HEK293 (cell line): ENCODE results near the gene ZBTB17.
A peak's percentile ranks its signal among the peaks of the same experiment; 100 is the strongest.

Source experiments
- CTCF ChIA-PET: fragments of 350-600 bp; formaldehyde crosslinking; extraction: SDS; loops from one replicate; lab custom pipeline; 2021; ENCODE audit warnings: antibody characterized with exemption; lab: Yijun Ruan, JAX
- POLR2A ChIA-PET: fragments of 300-600 bp; formaldehyde crosslinking; extraction: SDS; loops from one replicate; lab custom pipeline; 2020; ENCODE audit warnings: antibody characterized with exemption, inconsistent platforms; lab: Yijun Ruan, JAX
- H3K27ac ChIP-seq: fragments of 200-500 bp; sonication (Bioruptor generic); 2 replicates; pipeline ENCODE4 v1.5.1; 2014; ENCODE audit warnings: low read depth, low read length, control low read depth, inconsistent platforms; ENCODE audit errors: extremely low read depth
- H3K36me3 ChIP-seq, 2 experiments: fragments of 200-500 bp in 1 of 2; sonication (Bioruptor generic) in 1 of 2; 1 replicate in 1 of 2; 2 replicates in 1 of 2; pipeline ENCODE4 v1.5.1; 2014 to 2017; ENCODE audit warnings: inconsistent platforms in 2 of 2, low read length in 2 of 2; ENCODE audit not compliant: control insufficient read depth in 2 of 2, insufficient read depth in 1 of 2
- H3K4me1 ChIP-seq: fragments of 200-500 bp; sonication (Bioruptor generic); 2 replicates; pipeline ENCODE4 v1.5.1; 2014; ENCODE audit warnings: mild to moderate bottlenecking, low read length, inconsistent platforms; ENCODE audit not compliant: control insufficient read depth, insufficient read depth
- H3K4me3 ChIP-seq: 2 replicates; pipeline ENCODE4 v1.5.1; 2011; ENCODE audit warnings: low read depth, mild to moderate bottlenecking, control low read depth, low read length, moderate library complexity
- H3K9me3 ChIP-seq: fragments of 200-500 bp; sonication (Bioruptor generic); 2 replicates; pipeline ENCODE4 v1.5.1; 2014; ENCODE audit warnings: low read depth, low read length, inconsistent platforms; ENCODE audit not compliant: control insufficient read depth, insufficient read depth
- BCL11A ChIP-seq: fragments of 450-650 bp; formaldehyde crosslinking; IDR thresholded peaks from 2 replicates; pipeline ENCODE4 v1.5.1; 2016; ENCODE audit warnings: low read depth, missing biosample characterization, missing genetic modification characterization
- ELK4 ChIP-seq: IDR thresholded peaks from 2 replicates; pipeline ENCODE4 v1.6.1; 2011; ENCODE audit warnings: mild to moderate bottlenecking, low read depth, low read length, borderline replicate concordance
- MYNN ChIP-seq: fragments of 450-650 bp; formaldehyde crosslinking; IDR thresholded peaks from 2 replicates; pipeline ENCODE4 v1.5.1; 2016; ENCODE audit warnings: missing biosample characterization, missing genetic modification characterization, borderline replicate concordance
- SCRT2 ChIP-seq: fragments of 450-650 bp; formaldehyde crosslinking; IDR thresholded peaks from 2 replicates; pipeline ENCODE4 v1.5.1; 2016; ENCODE audit warnings: missing biosample characterization, missing genetic modification characterization
- ZBTB7A ChIP-seq: fragments of 450-650 bp; formaldehyde crosslinking; IDR thresholded peaks from 2 replicates; pipeline ENCODE4 v1.5.1; 2016; ENCODE audit warnings: low read depth, missing biosample characterization, missing genetic modification characterization
- ZIC2 ChIP-seq: fragments of 450-650 bp; formaldehyde crosslinking; IDR thresholded peaks from 2 replicates; pipeline ENCODE4 v1.5.1; 2016; ENCODE audit warnings: missing biosample characterization, missing genetic modification characterization
- ZNF133 ChIP-seq: fragments of 450-650 bp; formaldehyde crosslinking; IDR thresholded peaks from 2 replicates; pipeline ENCODE4 v1.5.1; 2016; ENCODE audit warnings: missing biosample characterization, missing genetic modification characterization
- ZNF266 ChIP-seq: fragments of 450-650 bp; formaldehyde crosslinking; IDR thresholded peaks from 2 replicates; pipeline ENCODE4 v1.5.1; 2016; ENCODE audit warnings: missing biosample characterization, missing genetic modification characterization, low read depth
- ZNF280D ChIP-seq: fragments of 450-650 bp; formaldehyde crosslinking; IDR thresholded peaks from 2 replicates; pipeline ENCODE4 v1.5.1; 2016; ENCODE audit warnings: missing biosample characterization, missing genetic modification characterization
- ZNF311 ChIP-seq: fragments of 450-650 bp; formaldehyde crosslinking; IDR thresholded peaks from 2 replicates; pipeline ENCODE4 v1.5.1; 2017; ENCODE audit warnings: missing biosample characterization, missing genetic modification characterization, borderline replicate concordance
- ZNF391 ChIP-seq: fragments of 450-650 bp; formaldehyde crosslinking; IDR thresholded peaks from 2 replicates; pipeline ENCODE4 v1.5.1; 2016; ENCODE audit warnings: low read depth, missing biosample characterization, missing genetic modification characterization, borderline replicate concordance
- ZNF398 ChIP-seq: fragments of 450-650 bp; formaldehyde crosslinking; IDR thresholded peaks from 2 replicates; pipeline ENCODE4 v1.5.1; 2017; ENCODE audit warnings: missing biosample characterization, missing genetic modification characterization
- ZNF530 ChIP-seq: fragments of 450-650 bp; formaldehyde crosslinking; IDR thresholded peaks from 2 replicates; pipeline ENCODE4 v1.5.1; 2016; ENCODE audit warnings: low read depth, missing biosample characterization, missing genetic modification characterization
- ZNF548 ChIP-seq: fragments of 450-650 bp; formaldehyde crosslinking; IDR thresholded peaks from 2 replicates; pipeline ENCODE4 v1.5.1; 2016; ENCODE audit warnings: missing biosample characterization, missing genetic modification characterization
- ZNF654 ChIP-seq: fragments of 450-650 bp; formaldehyde crosslinking; IDR thresholded peaks from 2 replicates; pipeline ENCODE4 v1.5.1; 2016; ENCODE audit warnings: low read depth, missing biosample characterization, missing genetic modification characterization
- ZNF660 ChIP-seq: fragments of 450-650 bp; IDR thresholded peaks from 2 replicates; pipeline ENCODE4 v1.5.1; 2018; ENCODE audit warnings: missing biosample characterization, mild to moderate bottlenecking, missing genetic modification characterization
- ZNF670 ChIP-seq: fragments of 450-650 bp; formaldehyde crosslinking; IDR thresholded peaks from 2 replicates; pipeline ENCODE4 v1.5.1; 2016; ENCODE audit warnings: missing biosample characterization, missing genetic modification characterization, low read depth
- ZNF701 ChIP-seq: fragments of 450-650 bp; formaldehyde crosslinking; IDR thresholded peaks from 2 replicates; pipeline ENCODE4 v1.5.1; 2016; ENCODE audit warnings: missing biosample characterization, missing genetic modification characterization
- ZNF768 ChIP-seq: fragments of 450-650 bp; formaldehyde crosslinking; IDR thresholded peaks from 2 replicates; pipeline ENCODE4 v1.5.1; 2018; ENCODE audit warnings: missing biosample characterization, mild to moderate bottlenecking, missing genetic modification characterization
- ZNF792 ChIP-seq: fragments of 450-650 bp; formaldehyde crosslinking; IDR thresholded peaks from 2 replicates; pipeline ENCODE4 v1.5.1; 2016; ENCODE audit warnings: missing biosample characterization, missing genetic modification characterization
- ZNF837 ChIP-seq: fragments of 450-650 bp; formaldehyde crosslinking; IDR thresholded peaks from 2 replicates; pipeline ENCODE4 v1.5.1; 2016; ENCODE audit warnings: missing biosample characterization, missing genetic modification characterization
- ZSCAN5A ChIP-seq: fragments of 450-650 bp; formaldehyde crosslinking; IDR thresholded peaks from 2 replicates; pipeline ENCODE4 v1.5.1; 2016; ENCODE audit warnings: missing biosample characterization, missing genetic modification characterization
- TF ChIP-seq, protein P1 (sequence below): fragments of 450-650 bp; formaldehyde crosslinking; IDR thresholded peaks from 2 replicates; pipeline ENCODE4 v1.5.1; 2016; ENCODE audit warnings: missing biosample characterization, missing genetic modification characterization
- TF ChIP-seq, protein P2 (sequence below): fragments of 450-650 bp; formaldehyde crosslinking; IDR thresholded peaks from 2 replicates; pipeline ENCODE4 v1.5.1; 2016; ENCODE audit warnings: missing biosample characterization, missing genetic modification characterization
- TF ChIP-seq, protein P3 (sequence below): fragments of 450-650 bp; formaldehyde crosslinking; IDR thresholded peaks from 2 replicates; pipeline ENCODE4 v1.5.1; 2017; ENCODE audit warnings: missing biosample characterization, missing genetic modification characterization

Gene ZBTB17

GRCh38 chr1:15975805-15976680 lies at the start of gene ZBTB17:
ZBTB17 (minus strand) TSS chr1:15976101; CDS start chr1:15948495, 27,606 bp downstream.
- no peaks in the 10 kb centered on the region for H3K9me3 ChIP-seq
- ChIA-PET POLR2A (interaction anchor here (0.5 to 1.8 kb wide), 9 partner anchors 10 to 241 kb away, joined by 3 to 6 read pairs (median 4); partner anchors contain the start of gene SPEN), CTCF (interaction anchor here (0.7 to 3.2 kb wide), 8 partner anchors 17 to 389 kb away, joined by 3 to 16 read pairs (median 4); no protein-coding TSS in a partner anchor)
- H3K27ac ChIP-seq = peak within 1 kb of the TSS; percentile 44
- no peaks in the 10 kb centered on the region for H3K4me1 ChIP-seq
- peaks cover 0 to 22% of the 10 kb centered on the region in 2 experiments; a peak in 2 of 3 replicates for H3K36me3 ChIP-seq
- peak within 1 kb of the TSS; percentile 98 for H3K4me3 ChIP-seq
- TF ChIP-seq ZNF391 (tag by site-specific recombination) (peak; percentile 81; the same call in 1 of the 2 replicates), ZNF398 (tag by site-specific recombination) (peak; percentile 46), ZNF311 (tag by site-specific recombination) (no peak), ZNF701 (no peak), ZSCAN5A (tag by site-specific recombination) (no peak), ZNF654 (tag by site-specific recombination) (no peak), ZNF133 (tag by site-specific recombination) (no peak), ZNF670 (tag by site-specific recombination) (no peak), MYNN (tag by site-specific recombination) (no peak), ZNF548 (no peak), ZNF530 (tag by site-specific recombination) (no peak), ZIC2 (peak; percentile 56), ZNF837 (no peak), ZNF660 (tag by site-specific recombination) (no peak), ZNF280D (tag by site-specific recombination) (no peak), ZNF792 (no peak), ELK4 (no peak; the same call in 1 of the 2 replicates), ZBTB7A (no peak), SCRT2 (tag by site-specific recombination) (no peak), ZNF266 (tag by site-specific recombination) (no peak), ZNF768 (no peak), BCL11A (tag by site-specific recombination) (no peak)
- TF ChIP-seq, protein P1, sequence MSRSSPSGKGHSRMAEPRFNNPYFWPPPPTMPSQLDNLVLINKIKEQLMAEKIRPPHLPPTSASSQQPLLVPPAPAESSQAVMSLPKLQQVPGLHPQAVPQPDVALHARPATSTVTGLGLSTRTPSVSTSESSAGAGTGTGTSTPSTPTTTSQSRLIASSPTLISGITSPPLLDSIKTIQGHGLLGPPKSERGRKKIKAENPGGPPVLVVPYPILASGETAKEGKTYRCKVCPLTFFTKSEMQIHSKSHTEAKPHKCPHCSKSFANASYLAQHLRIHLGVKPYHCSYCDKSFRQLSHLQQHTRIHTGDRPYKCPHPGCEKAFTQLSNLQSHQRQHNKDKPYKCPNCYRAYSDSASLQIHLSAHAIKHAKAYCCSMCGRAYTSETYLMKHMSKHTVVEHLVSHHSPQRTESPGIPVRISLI = no peak
- TF ChIP-seq, protein P2, sequence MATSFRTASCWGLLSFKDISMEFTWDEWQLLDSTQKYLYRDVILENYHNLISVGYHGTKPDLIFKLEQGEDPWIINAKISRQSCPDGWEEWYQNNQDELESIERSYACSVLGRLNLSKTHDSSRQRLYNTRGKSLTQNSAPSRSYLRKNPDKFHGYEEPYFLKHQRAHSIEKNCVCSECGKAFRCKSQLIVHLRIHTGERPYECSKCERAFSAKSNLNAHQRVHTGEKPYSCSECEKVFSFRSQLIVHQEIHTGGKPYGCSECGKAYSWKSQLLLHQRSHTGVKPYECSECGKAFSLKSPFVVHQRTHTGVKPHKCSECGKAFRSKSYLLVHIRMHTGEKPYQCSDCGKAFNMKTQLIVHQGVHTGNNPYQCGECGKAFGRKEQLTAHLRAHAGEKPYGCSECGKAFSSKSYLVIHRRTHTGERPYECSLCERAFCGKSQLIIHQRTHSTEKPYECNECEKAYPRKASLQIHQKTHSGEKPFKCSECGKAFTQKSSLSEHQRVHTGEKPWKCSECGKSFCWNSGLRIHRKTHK = no peak
- TF ChIP-seq, protein P3, sequence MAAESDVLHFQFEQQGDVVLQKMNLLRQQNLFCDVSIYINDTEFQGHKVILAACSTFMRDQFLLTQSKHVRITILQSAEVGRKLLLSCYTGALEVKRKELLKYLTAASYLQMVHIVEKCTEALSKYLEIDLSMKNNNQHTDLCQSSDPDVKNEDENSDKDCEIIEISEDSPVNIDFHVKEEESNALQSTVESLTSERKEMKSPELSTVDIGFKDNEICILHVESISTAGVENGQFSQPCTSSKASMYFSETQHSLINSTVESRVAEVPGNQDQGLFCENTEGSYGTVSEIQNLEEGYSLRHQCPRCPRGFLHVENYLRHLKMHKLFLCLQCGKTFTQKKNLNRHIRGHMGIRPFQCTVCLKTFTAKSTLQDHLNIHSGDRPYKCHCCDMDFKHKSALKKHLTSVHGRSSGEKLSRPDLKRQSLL (tag by site-specific recombination) = peak; percentile 16; the same call in 1 of the 2 replicates
